Hematopoietic multipotent progenitor cell treated with erythropoietin and hydrocortisone succinate and interleukin-3 and kit ligand, for 8 days (in vitro differentiated cells): ENCODE results near the gene DDT.
"Not testable (repeated sequence)": the region's sequence is repeated elsewhere in the genome, so short reads cannot be mapped to it uniquely, and the experiment has no call there.

Source experiments
- DNase-seq: peaks from one replicate; pipeline ENCODE4 v3.0.0-alpha.2; 2015

DDT gene

DNA sequence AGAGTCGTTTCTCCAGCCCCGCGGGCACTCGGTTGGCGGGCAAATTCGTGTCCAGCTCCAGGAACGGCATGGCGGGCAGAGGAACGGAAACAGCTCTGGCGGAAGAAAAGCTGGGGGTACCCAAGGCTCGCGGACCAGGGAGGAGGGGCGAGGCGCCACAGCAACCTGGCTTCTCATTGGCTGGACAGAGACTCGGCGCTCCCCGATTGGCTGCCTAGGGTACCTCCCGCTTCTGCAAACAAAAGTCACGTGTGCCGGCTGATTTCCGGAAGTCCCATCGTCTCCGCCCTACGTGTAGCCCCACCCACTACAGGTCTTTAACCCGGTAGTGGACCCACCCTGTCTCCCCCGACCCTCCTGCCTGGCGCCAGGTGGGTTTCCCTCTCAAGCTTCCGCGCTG is at the start of gene DDT:
TSS of gene DDT (minus strand) at position 97 of the 400 bp plus-strand sequence. CDS start at position 70, 27 bp downstream.
- not testable (repeated sequence) for DNase-seq

DNA sequence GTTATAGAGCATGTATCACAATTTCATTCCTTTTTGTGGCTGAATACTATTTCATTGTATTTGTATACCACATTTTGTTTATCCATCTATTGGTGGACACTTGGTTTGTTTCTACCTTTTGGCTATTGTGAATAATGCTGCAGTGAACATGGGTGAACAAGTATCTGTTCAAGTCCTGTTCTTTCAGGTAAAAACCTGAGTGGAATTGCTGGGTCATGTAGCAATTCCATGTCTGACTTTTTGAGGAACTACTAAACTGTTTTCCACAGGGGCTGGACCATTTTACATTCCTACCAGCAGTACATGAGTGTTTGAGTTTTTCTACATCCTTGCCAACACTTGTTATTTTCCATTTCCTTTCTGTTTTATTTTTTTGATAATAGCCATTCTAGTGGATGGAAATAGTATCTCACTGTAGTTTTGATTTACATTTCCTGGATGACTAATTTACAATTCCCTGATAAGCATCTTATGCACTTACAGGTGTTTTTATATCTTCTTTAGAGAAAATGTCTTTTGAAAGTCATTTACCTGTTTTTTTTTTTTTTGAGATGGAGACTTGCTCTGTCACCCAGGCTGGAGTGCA is 49.1 kb upstream of the DDT start:
- no peak for DNase-seq

DNA sequence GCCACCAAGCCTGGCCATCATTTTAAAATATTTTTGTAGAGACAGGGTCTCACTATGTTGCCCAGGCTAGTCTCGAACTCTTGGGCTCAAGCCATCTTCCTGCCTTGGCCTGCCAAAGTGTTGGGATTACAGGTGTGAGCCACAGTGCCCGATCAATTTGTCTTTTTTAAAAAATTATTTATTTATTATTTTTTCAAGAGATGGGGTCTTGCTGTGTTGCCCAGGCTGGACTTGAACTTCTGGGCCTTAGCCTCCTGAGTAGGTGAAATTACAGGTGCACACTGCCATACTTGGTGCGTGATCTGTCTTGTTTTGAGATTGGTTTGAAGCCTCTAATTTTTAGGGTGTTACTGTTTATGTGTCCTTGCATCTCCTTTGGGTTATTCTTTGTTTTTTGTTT is 47.1 kb upstream of the DDT start:
- no peak for DNase-seq

DNA sequence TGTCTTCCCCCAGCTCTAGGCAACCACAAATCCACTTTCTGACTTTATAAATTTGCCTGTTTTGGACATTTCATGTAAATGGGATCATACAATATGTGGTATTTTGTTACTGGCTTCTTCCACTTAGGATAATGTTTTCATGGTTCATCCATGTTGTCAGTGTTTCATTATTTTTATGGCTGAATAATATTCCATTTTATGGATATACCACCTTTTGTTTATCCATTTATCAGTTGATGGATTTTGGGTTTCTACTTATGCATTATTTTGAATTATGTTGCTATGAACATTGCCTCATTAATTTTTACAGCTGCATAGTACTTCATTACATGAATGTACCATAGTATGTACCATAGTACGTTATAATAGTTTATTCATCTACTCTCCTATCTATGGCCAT is 41.9 kb upstream of the DDT start:
- DNase-seq, result no peak

DNA sequence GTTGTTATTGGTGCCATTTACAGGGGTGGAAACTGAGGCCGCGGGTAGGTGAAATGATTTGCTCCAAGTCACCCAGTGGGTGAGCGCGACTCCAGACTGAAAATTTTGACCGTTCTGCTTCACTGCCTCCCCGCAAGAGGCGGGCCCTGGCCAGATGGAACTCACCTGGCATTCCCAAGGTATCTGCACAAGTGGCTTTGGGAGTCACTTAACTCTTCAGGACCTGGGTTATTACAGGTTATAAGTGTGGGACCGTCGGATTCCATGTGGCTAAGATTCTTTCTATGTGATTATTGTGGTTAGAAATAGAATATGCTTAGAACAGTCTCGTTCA is 37.5 kb upstream of the DDT start:
- no peak for DNase-seq

DNA sequence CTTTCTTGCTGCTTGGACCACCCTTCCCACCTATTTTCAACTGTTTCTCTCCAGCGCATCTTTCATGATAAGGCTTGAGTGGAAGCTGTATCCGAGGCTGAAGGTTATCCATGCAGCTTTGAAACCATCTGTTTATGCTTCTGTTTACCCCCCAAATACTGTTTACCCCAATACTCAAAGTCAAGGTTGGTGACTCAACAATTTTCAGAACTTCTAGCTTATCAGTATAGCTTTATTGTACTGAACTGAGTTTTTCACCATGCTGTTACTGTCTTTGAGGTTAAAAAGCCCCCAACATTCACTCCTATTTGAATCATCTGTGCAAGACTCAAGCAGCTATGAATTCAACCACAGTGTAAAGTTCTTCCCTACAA is 35.8 kb upstream of the DDT start:
- DNase-seq, result peak; percentile 36

DNA sequence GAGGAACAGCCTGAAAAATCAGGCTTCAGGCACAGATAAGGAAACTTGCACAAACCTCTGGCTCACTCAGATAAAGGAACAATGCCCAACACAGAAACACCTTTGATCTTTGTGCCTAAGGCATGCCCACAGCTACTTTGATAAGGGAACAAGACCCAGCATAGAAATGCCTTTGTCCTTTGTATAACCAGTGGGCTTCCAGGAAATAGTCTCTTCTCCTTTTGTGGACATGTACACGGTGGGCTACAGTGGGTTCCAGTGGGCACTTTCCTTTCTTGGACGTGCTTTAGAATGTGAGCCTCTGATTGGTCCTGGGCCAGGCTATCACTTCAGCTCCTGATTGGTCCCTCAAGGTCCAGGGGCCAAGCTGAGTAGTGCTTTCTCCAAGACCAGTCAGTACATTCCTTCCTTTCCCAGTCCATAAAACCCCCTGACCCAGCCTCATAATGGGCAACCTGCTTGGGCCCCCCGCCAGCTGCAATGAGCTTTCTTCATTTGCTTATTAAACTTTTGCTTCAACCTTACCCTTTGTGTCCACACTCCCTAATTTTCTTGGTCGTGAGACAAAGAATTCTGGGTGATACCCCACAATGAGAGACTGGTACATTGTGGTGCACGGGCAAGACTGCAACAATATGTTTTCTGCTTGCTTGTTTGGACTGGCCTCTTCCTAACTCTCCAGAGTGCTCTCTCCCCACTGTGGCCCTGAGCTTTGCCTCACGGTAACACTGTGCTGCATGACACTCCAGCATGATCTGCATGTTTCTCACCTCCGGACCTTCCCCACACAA is 35.2 kb upstream of the DDT start:
- DNase-seq, result peak; percentile 91

DNA sequence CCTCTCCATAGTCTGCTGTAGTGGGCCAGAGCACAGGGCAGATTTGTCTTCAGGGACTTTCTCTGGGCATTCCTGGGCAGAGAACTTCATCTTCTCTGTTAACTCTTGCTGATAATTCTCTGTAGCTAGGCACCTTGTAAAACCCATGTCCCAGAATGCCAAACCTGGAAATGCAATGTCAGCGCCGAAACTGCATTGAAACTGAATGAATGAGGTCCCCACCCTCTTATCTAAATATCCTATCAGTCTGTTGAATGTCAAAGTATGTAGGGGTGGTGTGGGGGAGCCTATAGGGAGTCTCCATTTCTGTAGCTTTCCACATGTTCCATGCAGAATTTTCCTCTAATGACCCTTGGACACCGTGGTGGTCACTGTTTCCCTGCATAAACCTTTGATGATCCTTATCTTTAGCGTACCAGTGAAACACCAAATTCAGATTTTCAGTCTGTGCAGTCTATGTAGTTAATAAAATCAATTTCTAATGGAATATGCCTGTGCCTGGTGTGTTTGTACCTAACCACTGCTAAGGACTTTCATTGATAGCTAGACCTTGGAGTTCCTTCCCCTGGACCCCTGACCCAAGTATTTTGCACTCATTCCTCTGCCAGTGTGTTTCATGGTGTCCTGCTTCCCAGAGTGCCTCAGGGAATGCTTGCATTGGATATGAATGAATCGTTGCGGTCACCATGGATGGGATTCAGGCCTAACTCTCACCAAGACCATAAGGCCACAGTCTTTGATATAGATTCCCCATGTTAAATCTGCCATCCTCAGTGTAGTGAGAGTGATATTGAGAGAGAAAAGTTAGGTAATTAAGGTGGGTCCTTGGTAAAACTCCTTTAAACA is 34.4 kb upstream of the DDT start:
- DNase-seq, result no peak

DNA sequence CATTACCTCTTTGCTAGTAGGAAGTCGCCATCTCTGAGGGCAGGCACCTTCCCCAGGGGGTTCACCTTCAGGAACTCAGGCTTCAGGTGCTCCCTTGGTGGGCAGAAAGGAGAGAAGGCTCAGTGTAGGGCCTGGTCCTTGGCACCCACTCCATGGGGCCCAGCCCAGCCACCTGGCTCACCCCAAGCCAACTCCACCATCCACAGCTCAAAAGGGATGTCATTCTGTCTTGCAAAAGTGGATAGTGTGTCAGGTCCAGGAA is 33.7 kb upstream of the DDT start:
- no peak for DNase-seq

DNA sequence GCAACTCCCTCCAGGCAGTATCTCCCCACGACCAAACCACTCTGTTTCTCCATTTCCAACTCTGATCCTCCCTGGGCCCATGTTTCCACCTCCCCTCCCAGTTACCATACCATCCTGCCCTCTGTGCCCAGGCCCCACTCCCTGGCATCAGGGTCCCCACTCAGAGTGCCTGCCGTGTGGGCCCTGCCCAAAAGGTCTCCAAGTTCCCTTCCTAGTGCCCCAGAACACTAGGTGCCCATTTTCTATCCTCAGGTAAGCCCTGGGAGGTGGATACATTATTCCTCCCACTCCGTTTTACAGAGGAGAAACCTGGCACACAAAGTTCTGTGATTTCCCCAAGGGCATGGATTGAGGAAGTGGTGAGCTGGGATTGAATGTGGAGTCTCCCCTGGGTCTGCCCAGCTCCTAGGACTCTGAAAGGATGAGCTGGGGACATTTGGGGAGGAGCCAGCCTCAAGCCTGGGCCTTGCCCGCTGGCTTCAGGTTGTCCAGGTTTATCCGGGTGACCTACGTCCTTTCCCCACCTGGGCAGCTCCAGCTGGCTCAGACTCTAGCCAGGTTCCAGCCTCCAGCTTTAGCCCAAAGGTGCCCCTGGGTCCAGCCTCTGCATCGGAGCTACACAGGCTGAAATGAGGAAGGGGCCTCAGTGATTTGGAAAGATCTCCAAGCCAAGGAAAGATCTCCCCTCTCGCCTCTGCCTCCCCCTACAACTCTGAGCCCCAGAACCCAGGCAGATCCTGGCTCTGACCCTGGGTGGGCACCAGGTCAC is 33.2 kb upstream of the DDT start:
- DNase-seq, result no peak

DNA sequence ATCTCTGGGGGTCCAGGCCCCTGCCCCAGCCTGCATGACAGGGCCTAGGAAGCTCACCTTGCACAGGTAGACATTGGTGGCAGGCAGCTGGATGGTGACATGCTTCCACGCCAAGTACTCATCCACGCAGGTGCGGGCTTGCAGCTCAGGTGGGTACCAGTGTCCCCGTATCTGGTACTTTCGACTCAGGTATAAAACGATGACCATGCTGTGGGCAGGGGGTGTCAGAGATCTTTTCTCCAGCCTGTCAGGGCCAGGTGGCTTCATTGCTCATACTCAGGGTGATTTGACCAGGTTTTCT is 32.6 kb upstream of the DDT start:
- no peak for DNase-seq

DNA sequence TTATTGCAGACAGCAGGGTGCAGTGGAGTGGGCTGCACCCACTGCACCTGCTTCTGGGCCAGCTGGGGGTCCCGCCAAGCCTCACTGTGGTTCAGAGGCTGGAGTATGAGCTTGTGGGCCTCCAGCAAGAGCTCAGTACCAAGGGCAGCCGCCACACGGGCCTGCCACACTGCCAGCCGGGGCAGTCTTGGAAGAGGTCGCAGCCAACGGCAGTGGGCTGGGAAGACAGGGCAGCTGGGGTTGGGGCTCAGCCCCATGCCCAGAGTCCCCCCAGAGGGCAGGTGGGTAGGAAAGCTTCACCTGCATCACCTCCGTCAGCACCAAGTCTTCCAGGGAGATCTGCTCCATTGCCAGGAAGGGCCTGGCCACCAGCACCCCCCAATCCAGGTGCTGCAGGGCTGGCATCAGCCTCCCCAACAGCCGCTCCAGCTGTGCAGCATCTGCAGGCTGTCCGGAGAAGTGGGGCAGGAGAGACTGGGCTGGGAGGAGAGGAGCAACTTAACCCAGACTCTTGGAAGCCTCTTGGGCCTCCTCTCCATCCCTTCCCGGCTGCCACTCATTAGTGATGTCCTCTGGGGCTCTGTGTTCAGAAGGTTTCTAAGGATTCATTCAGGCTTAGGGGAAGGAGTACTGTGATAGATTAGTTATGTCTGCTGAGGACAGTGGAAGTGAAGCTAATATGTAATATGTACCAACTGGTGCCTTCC is 32.1 kb upstream of the DDT start:
- DNase-seq, result no peak

DNA sequence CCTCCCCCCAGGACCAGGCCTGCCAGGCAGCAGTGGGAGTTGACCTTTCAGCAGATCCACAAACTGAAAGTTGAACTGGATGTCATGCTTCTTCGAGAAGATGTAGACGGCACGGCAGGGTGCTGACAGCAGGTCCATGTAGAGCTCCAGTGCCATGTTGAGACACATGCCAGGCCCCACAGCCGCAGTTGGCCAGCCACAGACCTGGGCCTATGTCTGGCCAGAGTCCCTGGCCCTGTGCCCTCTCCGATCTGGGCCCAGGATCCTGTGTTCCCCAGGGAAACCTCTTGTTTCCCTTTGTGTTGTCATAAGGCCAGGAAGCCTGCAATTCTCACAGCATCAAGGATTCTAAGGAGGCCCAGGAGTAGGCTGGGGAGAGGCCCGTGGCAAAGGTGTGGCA is 31.0 kb upstream of the DDT start, which contains the start of gene GSTT4:
TSS of gene GSTT4 (minus strand) at position 253 of the 400 bp plus-strand sequence. CDS start at position 156, 97 bp downstream.
- DNase-seq, result no peak

DNA sequence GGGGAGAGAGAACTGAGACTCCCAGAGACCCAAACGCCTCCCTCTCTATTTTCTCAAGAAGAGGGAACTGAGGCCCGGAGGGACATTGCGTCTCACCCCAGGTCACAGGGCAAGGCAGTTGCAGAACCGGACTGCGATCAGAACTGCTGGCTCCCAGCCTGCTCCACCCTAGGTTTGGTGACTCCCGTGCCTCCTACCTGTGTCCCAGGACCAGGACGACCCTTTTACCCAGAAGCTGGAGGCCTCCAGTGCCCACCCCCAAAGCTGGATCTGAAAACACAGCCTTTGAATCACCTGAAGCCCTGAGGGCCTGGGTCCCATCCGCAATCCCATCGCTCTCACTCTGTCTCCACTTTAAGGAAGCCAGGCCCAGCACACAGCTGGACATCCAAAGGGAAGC is 29.6 kb upstream of the DDT start:
- DNase-seq, result no peak

DNA sequence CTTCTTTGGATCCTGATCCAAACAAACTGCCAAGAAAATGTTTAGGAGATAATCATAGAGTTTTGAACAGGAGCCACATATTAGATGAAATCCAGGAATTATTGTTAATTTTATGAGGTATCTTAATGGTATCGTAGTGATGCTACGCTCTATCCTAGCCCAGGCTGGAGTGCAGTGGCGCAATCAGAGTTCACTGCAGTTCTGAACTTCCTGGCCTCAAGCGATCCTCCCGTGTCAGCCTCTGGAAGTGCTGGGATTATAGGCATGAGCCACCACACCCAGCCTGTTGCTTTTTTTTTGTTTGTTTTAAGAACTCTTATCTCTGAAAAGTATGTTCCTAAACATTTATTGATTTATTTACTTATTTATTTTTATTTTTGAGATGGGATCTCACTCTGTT is 28.6 kb upstream of the DDT start:
- no peak for DNase-seq

DNA sequence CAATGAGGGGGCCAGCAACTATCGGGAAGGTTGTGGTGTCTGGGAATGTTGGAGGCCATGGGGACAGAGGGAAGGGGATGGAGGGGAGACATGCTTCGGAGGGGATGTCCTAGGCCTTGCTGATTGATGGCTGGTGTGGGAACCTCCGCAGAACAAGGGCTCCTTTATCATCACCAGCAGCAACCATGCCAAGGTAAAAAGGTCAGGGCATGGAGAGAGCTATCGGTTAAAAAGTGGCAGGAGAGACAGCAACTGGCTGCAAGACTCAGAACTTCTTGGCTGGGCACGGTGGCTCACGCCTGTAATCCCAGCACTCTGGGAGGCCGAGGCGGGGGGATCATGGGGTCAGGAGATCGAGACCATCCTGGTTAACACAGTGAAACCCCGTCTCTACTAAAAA is 28.0 kb upstream of the DDT start:
- DNase-seq, result no peak

DNA sequence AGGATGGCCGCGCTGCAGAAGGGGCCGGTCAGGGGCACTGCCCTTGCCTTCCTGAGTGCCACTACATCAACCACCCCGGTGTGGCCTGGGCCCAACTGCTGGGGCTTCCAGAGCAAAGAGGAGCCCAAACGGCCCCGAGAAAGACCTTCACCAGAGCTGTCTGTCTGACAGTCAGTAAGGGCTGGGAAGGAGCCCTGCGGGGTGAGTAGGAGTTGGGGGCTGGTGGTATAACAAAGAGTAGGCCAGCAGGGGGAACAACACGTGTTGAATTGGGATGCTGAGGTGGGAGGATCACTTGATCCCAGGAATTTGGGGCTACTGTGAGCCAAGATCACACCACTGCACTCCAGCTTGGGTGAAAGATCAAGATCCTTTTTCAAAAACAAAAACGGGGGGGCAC is 27.1 kb upstream of the DDT start:
- no peak for DNase-seq

DNA sequence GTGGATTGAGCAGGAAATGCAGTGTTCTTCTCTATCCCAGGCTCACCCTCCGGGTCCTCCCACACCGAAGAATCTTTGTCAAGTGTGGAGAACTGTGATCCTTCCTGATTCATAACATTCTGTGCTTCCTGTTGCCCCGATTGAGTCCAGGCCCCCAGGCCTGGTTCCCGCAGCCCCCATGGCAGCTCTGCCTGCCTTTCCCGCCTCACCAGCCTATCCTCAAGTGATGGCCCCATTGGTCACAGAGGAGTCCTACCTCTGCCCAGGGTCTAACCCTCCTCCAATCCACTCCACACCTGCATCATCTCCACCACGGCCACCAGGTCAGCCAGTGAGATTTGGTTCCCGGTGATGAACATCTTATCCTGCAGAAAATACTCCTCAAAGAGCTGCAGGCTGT is 25.5 kb upstream of the DDT start:
- DNase-seq, result not testable (repeated sequence)

DNA sequence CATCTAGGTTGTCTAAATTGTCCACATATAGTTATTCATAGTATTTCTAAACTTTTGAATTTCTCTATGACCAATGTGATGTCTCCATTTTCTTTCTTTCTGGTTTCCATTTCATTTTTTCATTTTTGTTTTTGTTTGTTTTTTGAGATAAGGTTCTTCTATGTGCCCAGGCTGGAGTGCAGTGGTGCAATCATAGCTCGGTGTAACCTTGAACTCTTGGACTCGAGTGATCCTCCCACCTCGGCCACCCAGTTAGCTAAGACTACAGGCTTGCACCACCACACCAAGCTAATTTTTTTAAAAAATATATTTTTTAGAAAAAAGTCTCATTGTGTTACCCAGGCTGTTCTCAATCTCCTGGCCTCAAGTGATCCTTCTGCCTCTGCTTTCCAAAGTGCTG is 22.9 kb upstream of the DDT start:
- no peak for DNase-seq

DNA sequence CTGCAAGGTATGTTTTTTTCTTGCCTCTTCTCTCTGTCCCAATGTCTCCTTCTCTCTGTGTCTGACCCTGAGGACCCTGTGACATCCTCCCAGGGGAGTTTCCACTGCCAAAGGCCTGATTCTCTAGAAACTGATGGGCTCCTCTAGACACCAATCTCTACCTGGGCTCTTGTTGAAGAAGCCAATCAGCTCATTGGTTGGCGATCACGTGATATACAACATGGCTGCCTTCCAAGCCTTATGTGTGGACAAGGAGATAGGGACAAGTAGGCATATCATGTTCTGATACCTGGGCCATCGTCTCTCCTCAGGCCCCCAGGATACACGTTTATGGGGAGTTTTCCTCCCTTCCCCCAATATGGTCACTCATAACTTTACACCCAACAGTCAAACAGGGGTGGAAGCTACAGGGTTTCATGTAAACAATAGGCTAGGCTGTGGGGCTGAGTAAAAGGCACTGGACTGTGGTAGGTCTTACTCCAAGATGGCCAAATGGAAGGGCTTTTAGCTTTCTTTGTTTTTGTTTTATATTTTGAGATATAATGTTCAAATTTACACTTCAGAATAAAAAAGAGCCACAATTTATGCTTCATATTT is 19.4 kb upstream of the DDT start:
- peak; percentile 82 for DNase-seq

DNA sequence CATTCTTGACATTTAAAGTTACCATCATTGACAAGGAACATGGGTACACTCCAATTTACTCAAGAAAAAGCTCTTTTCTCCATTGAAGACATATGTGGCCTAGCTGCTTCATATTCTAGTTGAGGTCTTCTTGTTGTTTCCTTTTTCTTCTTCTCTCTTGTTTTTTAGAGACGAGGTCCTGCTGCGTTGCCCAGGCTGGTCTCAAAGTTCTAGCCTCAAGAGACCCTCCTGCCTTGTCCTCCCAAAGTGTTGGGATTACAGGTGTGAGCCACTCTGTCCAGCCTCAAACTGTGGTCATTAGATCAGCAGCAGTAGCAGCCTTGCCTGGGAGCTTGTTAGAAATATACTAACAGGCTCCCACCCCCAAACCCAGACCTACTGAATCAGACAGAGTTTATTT is 18.8 kb upstream of the DDT start:
- not testable (repeated sequence) for DNase-seq

DNA sequence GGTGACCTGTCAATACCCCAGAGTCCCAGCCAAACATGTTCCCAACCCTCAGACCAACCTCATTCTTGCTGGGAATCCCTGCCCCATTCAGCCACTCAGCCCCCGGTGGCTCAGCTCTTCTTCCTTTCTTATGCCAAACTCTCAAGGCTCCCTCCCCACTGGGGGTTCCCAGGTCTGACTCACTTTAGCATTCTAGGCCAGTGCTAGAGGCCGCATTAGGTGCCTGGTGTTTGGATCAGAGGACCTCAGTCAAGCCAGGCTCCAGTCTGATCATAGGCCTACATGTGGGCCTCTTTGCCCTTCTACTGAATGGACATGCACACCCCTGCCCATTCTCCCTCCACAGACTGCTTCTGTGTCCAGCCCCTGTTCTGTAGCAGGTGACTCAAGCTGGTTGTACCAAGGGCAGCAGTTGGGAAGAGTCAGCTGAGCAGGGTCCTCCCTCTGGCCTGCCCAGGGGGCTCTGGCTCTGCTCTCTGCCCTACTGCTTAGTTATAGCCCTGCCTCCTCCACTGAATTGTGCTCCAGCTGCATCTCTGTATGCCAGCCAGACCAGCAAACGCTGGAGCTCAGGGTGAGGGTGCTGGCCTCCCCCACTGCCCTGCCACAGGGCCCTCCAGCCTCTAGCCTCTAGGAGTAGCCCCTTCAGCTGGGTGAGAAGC is 15.5 kb upstream of the DDT start:
- not testable (repeated sequence) for DNase-seq
